Caco-2 (cell line): ENCODE measurements around the gene RND3. TPM values are rescaled to one million over a fixed set of nuclear protein-coding genes. Genes with fewer than 3 reads are reported as not detected.

Experiments used
- BruUV-seq: library from RNA; stranded (reverse); fragments of 400-500 nt; replicated peaks from 2 replicates; lab custom pipeline; 2021; lab: Mats Ljungman, UMichigan
- CTCF ChIA-PET: fragments of 300-600 bp; sonication (Branson Sonifier 250); formaldehyde crosslinking; loops from one replicate; lab custom pipeline; 2022; ENCODE audit warnings: antibody characterized with exemption; lab: Charles Lee
- POLR2A ChIA-PET: fragments of 300-600 bp; sonication (Branson Sonifier 250); formaldehyde crosslinking; loops from one replicate; lab custom pipeline; 2022; ENCODE audit warnings: antibody characterized with exemption; lab: Charles Lee
- DNase-seq, 2 experiments: peaks; one replicate each; pipeline versions ENCODE4 v3.0.0 to v3.0.0-alpha.2; 2020 to 2022
- H3K27me3 ChIP-seq: replicated peaks from 2 replicates; pipeline ENCODE4 v1.6.0; 2011; ENCODE audit warnings: low read length; ENCODE audit not compliant: control insufficient read depth, insufficient read depth
- H3K36me3 ChIP-seq: 2 replicates; pipeline ENCODE4 v1.5.1; 2011; ENCODE audit warnings: low read length; ENCODE audit not compliant: control insufficient read depth, insufficient read depth
- H3K4me1 ChIP-seq: fragments of 250-450 bp; sonication (Bioruptor Pico); 2 replicates; pipeline ENCODE4 v1.5.1; 2020; ENCODE audit warnings: mild to moderate bottlenecking
- H3K4me3 ChIP-seq: 2 replicates; pipeline ENCODE4 v1.5.1; 2011; ENCODE audit warnings: low read depth, mild to moderate bottlenecking, control low read depth, low read length
- H3K9me3 ChIP-seq: fragments of 250-450 bp; sonication (Bioruptor Pico); 2 replicates; pipeline ENCODE4 v1.5.1; 2020; ENCODE audit warnings: mild to moderate bottlenecking, moderate library complexity
- H3K27ac Mint-ChIP-seq: one replicate; pipeline ENCODE4 v1.8.0; 2022; ENCODE audit warnings: mixed read lengths; ENCODE audit not compliant: unreplicated experiment
- H3K27me3 Mint-ChIP-seq: one replicate; pipeline ENCODE4 v1.8.0; 2022; ENCODE audit warnings: mixed read lengths; ENCODE audit not compliant: insufficient read depth, unreplicated experiment
- H3K36me3 Mint-ChIP-seq: one replicate; pipeline ENCODE4 v1.8.0; 2022; ENCODE audit warnings: mild to moderate bottlenecking, mixed read lengths; ENCODE audit not compliant: insufficient read depth, unreplicated experiment
- H3K4me1 Mint-ChIP-seq: one replicate; pipeline ENCODE4 v1.8.0; 2022; ENCODE audit warnings: low read depth, mixed read lengths; ENCODE audit not compliant: unreplicated experiment
- H3K4me3 Mint-ChIP-seq: one replicate; pipeline ENCODE4 v1.8.0; 2022; ENCODE audit warnings: mild to moderate bottlenecking, moderate library complexity, mixed read lengths; ENCODE audit not compliant: unreplicated experiment
- H3K9me3 Mint-ChIP-seq: one replicate; pipeline ENCODE4 v1.8.0; 2022; ENCODE audit warnings: mixed read lengths; ENCODE audit not compliant: unreplicated experiment
- intact Hi-C: fragments of 100-400 bp; cut with micrococcal nuclease; formaldehyde crosslinking; loops from one replicate; pipeline ENCODE4 v1.10.0; 2022; ENCODE audit not compliant: unreplicated experiment
- total RNA-seq: library from RNA; stranded (reverse); gene quantifications from 2 replicates; pipeline ENCODE4 v1.2.3, GENCODE V29; 2022
- TF ChIP-seq, protein P1 (sequence below), 2 experiments: fragments of 200-600 bp in 1 of 2; IDR thresholded peaks; 1 replicate in 1 of 2; 2 replicates in 1 of 2; pipeline versions ENCODE4 v1.5.1 to v1.8.0; 2011 to 2022; ENCODE audit warnings: antibody characterized with exemption in 1 of 2, control low read depth in 1 of 2, inconsistent platforms in 1 of 2, low read depth in 1 of 2, low read length in 1 of 2, mild to moderate bottlenecking in 1 of 2, moderate library complexity in 1 of 2; ENCODE audit not compliant: insufficient read depth in 1 of 2, severe bottlenecking in 1 of 2, unreplicated experiment in 1 of 2

The RND3 gene
- total RNA-seq, 1 experiment from 2014 or later, result 75.0 TPM

GRCh38 chr2:150442484-150442883, 45.0 kb downstream of the RND3 start:
- Mint-ChIP-seq H3K36me3 (no peaks in the 10 kb centered on the region), H3K9me3 (peaks cover 4% of the 10 kb centered on the region), H3K4me1 (no peaks in the 10 kb centered on the region), H3K4me3 (no peak overlapping the region), H3K27me3 (no peaks in the 10 kb centered on the region), H3K27ac (no peak overlapping the region)
- POLR2A ChIA-PET, result no interaction called here
- Histone ChIP-seq H3K9me3 (no peaks in the 10 kb centered on the region), H3K4me1 (no peaks in the 10 kb centered on the region), H3K36me3 (no peaks in the 10 kb centered on the region), H3K27me3 (no peaks in the 10 kb centered on the region), H3K4me3 (no peak overlapping the region)
- DNase-seq, result no peak
- TF ChIP-seq, protein P1, sequence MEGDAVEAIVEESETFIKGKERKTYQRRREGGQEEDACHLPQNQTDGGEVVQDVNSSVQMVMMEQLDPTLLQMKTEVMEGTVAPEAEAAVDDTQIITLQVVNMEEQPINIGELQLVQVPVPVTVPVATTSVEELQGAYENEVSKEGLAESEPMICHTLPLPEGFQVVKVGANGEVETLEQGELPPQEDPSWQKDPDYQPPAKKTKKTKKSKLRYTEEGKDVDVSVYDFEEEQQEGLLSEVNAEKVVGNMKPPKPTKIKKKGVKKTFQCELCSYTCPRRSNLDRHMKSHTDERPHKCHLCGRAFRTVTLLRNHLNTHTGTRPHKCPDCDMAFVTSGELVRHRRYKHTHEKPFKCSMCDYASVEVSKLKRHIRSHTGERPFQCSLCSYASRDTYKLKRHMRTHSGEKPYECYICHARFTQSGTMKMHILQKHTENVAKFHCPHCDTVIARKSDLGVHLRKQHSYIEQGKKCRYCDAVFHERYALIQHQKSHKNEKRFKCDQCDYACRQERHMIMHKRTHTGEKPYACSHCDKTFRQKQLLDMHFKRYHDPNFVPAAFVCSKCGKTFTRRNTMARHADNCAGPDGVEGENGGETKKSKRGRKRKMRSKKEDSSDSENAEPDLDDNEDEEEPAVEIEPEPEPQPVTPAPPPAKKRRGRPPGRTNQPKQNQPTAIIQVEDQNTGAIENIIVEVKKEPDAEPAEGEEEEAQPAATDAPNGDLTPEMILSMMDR (IDR thresholded peaks at IDR 0.05; ENCODE audit: insufficient read depth in 1 of 2, low read depth in 1 of 2, low read length in 1 of 2, severe bottlenecking in 1 of 2, unreplicated experiment in 1 of 2), result no peak
- no TSS peak for BruUV-seq
- CTCF ChIA-PET, result no interaction called here
- intact Hi-C loops, result no loop called here

DNA sequence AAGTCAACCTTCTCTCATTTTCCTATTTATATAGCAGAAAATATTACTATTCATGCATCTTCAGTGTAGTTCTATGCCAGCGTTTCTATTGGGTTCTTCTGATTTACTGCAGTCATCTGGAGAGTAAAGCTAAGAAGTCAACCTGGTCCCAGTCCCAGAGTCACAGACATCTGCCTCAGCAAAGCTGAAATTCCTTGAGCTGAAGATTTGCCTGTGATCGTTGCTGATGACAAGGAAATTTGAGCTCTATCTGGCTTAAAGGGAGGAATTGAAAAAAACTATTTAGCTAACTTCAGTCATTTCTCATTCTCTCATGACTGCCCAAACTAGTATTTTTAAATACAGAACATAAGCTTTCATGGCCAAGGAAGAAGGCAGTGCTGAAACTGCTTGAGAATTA, 45.7 kb downstream of the RND3 start:
- Mint-ChIP-seq H3K4me1 (no peaks in the 10 kb centered on the region), H3K27me3 (no peaks in the 10 kb centered on the region), H3K27ac (no peak overlapping the region), H3K4me3 (no peak overlapping the region), H3K9me3 (peaks cover 11% of the 10 kb centered on the region), H3K36me3 (no peaks in the 10 kb centered on the region)
- Histone ChIP-seq H3K4me1 (no peaks in the 10 kb centered on the region), H3K27me3 (no peaks in the 10 kb centered on the region), H3K36me3 (no peaks in the 10 kb centered on the region), H3K4me3 (no peak overlapping the region), H3K9me3 (no peaks in the 10 kb centered on the region)
- DNase-seq, result no peak
- intact Hi-C loops, result no loop called here
- ChIA-PET POLR2A (no interaction called here), CTCF (no interaction called here)
- TF ChIP-seq, protein P1 (IDR thresholded peaks at IDR 0.05; ENCODE audit: insufficient read depth in 1 of 2, low read depth in 1 of 2, low read length in 1 of 2, severe bottlenecking in 1 of 2, unreplicated experiment in 1 of 2), result no peak
- no TSS peak for BruUV-seq

GRCh38 chr2:150441226-150441625, 46.2 kb downstream of the RND3 start:
- Mint-ChIP-seq H3K36me3 (no peaks in the 10 kb centered on the region), H3K27me3 (no peaks in the 10 kb centered on the region), H3K4me1 (no peaks in the 10 kb centered on the region), H3K9me3 (peaks cover 16% of the 10 kb centered on the region), H3K4me3 (no peak overlapping the region), H3K27ac (no peak overlapping the region)
- ChIA-PET POLR2A (no interaction called here), CTCF (no interaction called here)
- Histone ChIP-seq H3K27me3 (no peaks in the 10 kb centered on the region), H3K4me1 (no peaks in the 10 kb centered on the region), H3K4me3 (no peak overlapping the region), H3K9me3 (no peaks in the 10 kb centered on the region), H3K36me3 (no peaks in the 10 kb centered on the region)
- TF ChIP-seq, protein P1 (IDR thresholded peaks at IDR 0.05; ENCODE audit: insufficient read depth in 1 of 2, low read depth in 1 of 2, low read length in 1 of 2, severe bottlenecking in 1 of 2, unreplicated experiment in 1 of 2), result no peak
- no TSS peak for BruUV-seq
- intact Hi-C loops, result no loop called here
- no peak for DNase-seq
